A549 (cell line): Measurements from ENCODE around the gene ANKS4B.

Source experiments
- BCL3 ChIP-seq: fragments of >200 bp; sonication (Bioruptor Twin); formaldehyde crosslinking; IDR thresholded peaks from 3 replicates; pipeline ENCODE4 v1.6.1; 2016
- CEBPB ChIP-seq, 2 experiments: fragments of >200 bp in 1 of 2; sonication (Bioruptor Twin) in 1 of 2; formaldehyde crosslinking in 1 of 2; IDR thresholded peaks; 2 replicates each; pipeline ENCODE4 v1.6.1; 2012 to 2016
- CHD4 ChIP-seq: fragments of 200-600 bp; sonication (generic); IDR thresholded peaks from 2 replicates; pipeline ENCODE4 v1.6.1; 2016; ENCODE audit warnings: antibody characterized with exemption, mild to moderate bottlenecking, borderline replicate concordance
- CTCF ChIP-seq: fragments of >200 bp; sonication (Bioruptor Twin); formaldehyde crosslinking; IDR thresholded peaks from 3 replicates; pipeline ENCODE4 v1.5.1; 2016
- ELK1 ChIP-seq: fragments of 150-350 bp; IDR thresholded peaks from 2 replicates; pipeline ENCODE4 v1.6.1; 2014; ENCODE audit warnings: low read depth, mild to moderate bottlenecking, low read length
- JUN ChIP-seq, 2 experiments: fragments of >200 bp; sonication (Bioruptor Twin); formaldehyde crosslinking; IDR thresholded peaks; 2 replicates in 1 of 2; 3 replicates in 1 of 2; pipeline ENCODE4 v1.6.1; 2016 to 2017
- MAFK ChIP-seq: fragments of 450-650 bp; IDR thresholded peaks from 2 replicates; pipeline ENCODE4 v1.6.1; 2014; ENCODE audit not compliant: partially characterized antibody
- MYC ChIP-seq: IDR thresholded peaks from 2 replicates; pipeline ENCODE4 v1.6.1; 2012; ENCODE audit warnings: mild to moderate bottlenecking, inconsistent platforms, low read length, improper control_type of control experiment, borderline replicate concordance
- POLR2A ChIP-seq: IDR thresholded peaks from 2 replicates; pipeline ENCODE4 v1.6.1; 2012; ENCODE audit warnings: mild to moderate bottlenecking, low read length
- USF2 ChIP-seq: fragments of 450-650 bp; IDR thresholded peaks from 2 replicates; pipeline ENCODE4 v1.6.1; 2014; ENCODE audit warnings: antibody characterized with exemption
- ZFP36 ChIP-seq: fragments of 450-650 bp; IDR thresholded peaks from 2 replicates; pipeline ENCODE4 v1.6.1; 2014; ENCODE audit warnings: borderline replicate concordance; ENCODE audit not compliant: partially characterized antibody

- no peak for TF ChIP-seq POLR2A
- no peak for TF ChIP-seq CHD4
- TF ChIP-seq CTCF, result no peak
- TF ChIP-seq BCL3, result no peak
- TF ChIP-seq CEBPB (IDR thresholded peaks at IDR 0.05), result no peak
- TF ChIP-seq ELK1, result no peak
- no peak for TF ChIP-seq JUN (IDR thresholded peaks at IDR 0.05)
- no peak for TF ChIP-seq MAFK
- TF ChIP-seq ZFP36, result no peak
- TF ChIP-seq USF2, result no peak
- TF ChIP-seq MYC, result no peak
Measured at GRCh38 chr16:21189311-21189710, 44.2 kb upstream of the ANKS4B start.
